Panc1 (cell line): ENCODE measurements around the gene DAPK1. TPM values are rescaled to one million over a fixed set of nuclear protein-coding genes. Genes with fewer than 3 reads are reported as not detected.

Experiments used
- ATAC-seq: fragments of 200-7000 bp; cut with Tn5 transposase; 2 replicates; pipeline ENCODE4 v1.9.1; 2020; ENCODE audit warnings: mild to moderate bottlenecking, moderate library complexity
- BruUV-seq: library from RNA; stranded (reverse); fragments of 400-500 nt; replicated peaks from 2 replicates; lab custom pipeline; 2021; lab: Mats Ljungman, UMichigan
- CTCF ChIA-PET: fragments of 300-600 bp; sonication (Branson Sonifier 250); formaldehyde crosslinking; loops from one replicate; lab custom pipeline; 2022; ENCODE audit warnings: antibody characterized with exemption; lab: Charles Lee
- POLR2A ChIA-PET: fragments of 300-600 bp; sonication (Branson Sonifier 250); formaldehyde crosslinking; loops from one replicate; lab custom pipeline; 2022; ENCODE audit warnings: antibody characterized with exemption; lab: Charles Lee
- DNase-seq: peaks from one replicate; pipeline ENCODE4 v3.0.0-alpha.2; 2010; ENCODE audit warnings: low read depth, low spot score
- H3K27ac ChIP-seq: 2 replicates; pipeline ENCODE4 v1.5.1; 2011; ENCODE audit warnings: mild to moderate bottlenecking, low read length, inconsistent platforms
- H3K27me3 ChIP-seq: fragments of 200-500 bp; sonication (Bioruptor generic); 2 replicates; pipeline ENCODE4 v1.6.0; 2014; ENCODE audit warnings: low read length, inconsistent platforms; ENCODE audit not compliant: control insufficient read depth, insufficient read depth
- H3K36me3 ChIP-seq: fragments of 200-500 bp; sonication (Bioruptor generic); 2 replicates; pipeline ENCODE4 v1.5.1; 2014; ENCODE audit warnings: inconsistent platforms, mild to moderate bottlenecking, low read length, moderate library complexity; ENCODE audit not compliant: control insufficient read depth, insufficient read depth
- H3K4me1 ChIP-seq: 2 replicates; pipeline ENCODE4 v1.5.1; 2011; ENCODE audit warnings: inconsistent platforms, mild to moderate bottlenecking, low read length, moderate library complexity; ENCODE audit not compliant: control insufficient read depth, insufficient read depth
- H3K4me3 ChIP-seq, 2 experiments: 2 replicates each; pipeline ENCODE4 v1.5.1; 2011 to 2012; ENCODE audit warnings: low read depth in 2 of 2, low read length in 2 of 2, mild to moderate bottlenecking in 2 of 2, inconsistent platforms in 1 of 2, moderate library complexity in 1 of 2
- H3K9me3 ChIP-seq: fragments of 200-500 bp; sonication (Bioruptor generic); 2 replicates; pipeline ENCODE4 v1.5.1; 2014; ENCODE audit warnings: low read depth, mild to moderate bottlenecking, inconsistent platforms, low read length, moderate library complexity; ENCODE audit not compliant: control insufficient read depth, insufficient read depth
- POLR2AphosphoS5 ChIP-seq: IDR thresholded peaks from 2 replicates; pipeline ENCODE4 v1.6.1; 2012; ENCODE audit warnings: mild to moderate bottlenecking, low read depth, low read length, moderate library complexity
- SIN3A ChIP-seq: IDR thresholded peaks from 2 replicates; pipeline ENCODE4 v1.6.1; 2012; ENCODE audit warnings: low read depth, mild to moderate bottlenecking, low read length, moderate library complexity, borderline replicate concordance; ENCODE audit not compliant: insufficient read depth
- TCF7L2 ChIP-seq: IDR thresholded peaks from 2 replicates; pipeline ENCODE4 v1.6.1; 2011; ENCODE audit warnings: mild to moderate bottlenecking, low read depth, low read length, inconsistent platforms
- in situ Hi-C: cut with HindIII; loops from 2 replicates; pipeline ENCODE4 v1.10.0; 2016; ENCODE audit warnings: low sequenced_read_pairs, low pct_unique_long_range_greater_than_20kb
- intact Hi-C: fragments of 100-400 bp; cut with micrococcal nuclease; formaldehyde crosslinking; loops from one replicate; pipeline ENCODE4 v1.10.0; 2022; ENCODE audit not compliant: unreplicated experiment
- total RNA-seq: library from RNA; stranded (reverse); gene quantifications from one replicate; pipeline ENCODE4 v1.2.1, GENCODE V29; 2021; ENCODE audit not compliant: unreplicated experiment
- TF ChIP-seq, protein P1 (sequence below), 2 experiments: IDR thresholded peaks; 2 replicates each; pipeline ENCODE4 v1.6.1; 2011 to 2012; ENCODE audit warnings: low read depth in 2 of 2, control low read depth in 1 of 2, low read length in 1 of 2, mild to moderate bottlenecking in 1 of 2, moderate library complexity in 1 of 2; ENCODE audit not compliant: insufficient read depth in 1 of 2
- TF ChIP-seq, protein P2 (sequence below): fragments of 450-650 bp; IDR thresholded peaks from 2 replicates; pipeline ENCODE4 v1.5.1; 2017; ENCODE audit warnings: mild to moderate bottlenecking

DAPK1 gene
- total RNA-seq, 1 experiment from 2014 or later: 0.87 TPM

DNA sequence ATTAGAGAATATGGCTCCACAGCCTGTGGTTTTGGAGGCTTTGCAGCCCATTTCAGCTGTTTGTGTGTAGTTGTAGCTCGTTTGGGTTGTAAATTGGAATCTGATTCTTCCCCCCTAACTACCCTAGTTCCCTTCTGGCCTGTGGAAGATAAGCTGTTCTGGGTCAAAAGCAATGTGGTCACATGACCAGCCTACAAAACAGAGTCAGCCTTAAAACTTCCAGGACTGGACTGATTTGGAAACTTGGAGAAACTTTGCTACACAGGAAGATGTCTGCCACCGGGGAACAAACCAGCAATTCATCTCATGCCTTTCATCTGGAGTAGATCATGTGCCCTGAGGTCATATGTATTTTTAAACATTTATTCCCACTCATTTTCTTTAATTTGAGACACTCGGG is 83.8 kb downstream of the DAPK1 start:
- H3K4me3 ChIP-seq: no peak overlapping the region
- in situ Hi-C loops: no loop called here
- H3K4me1 ChIP-seq: no peaks in the 10 kb centered on the region
- ChIA-PET CTCF (no interaction called here), POLR2A (no interaction called here)
- no peaks in the 10 kb centered on the region for H3K27me3 ChIP-seq
- TF ChIP-seq POLR2AphosphoS5: no peak
- TF ChIP-seq SIN3A: no peak
- BruUV-seq: no TSS peak
- H3K36me3 ChIP-seq: no peaks in the 10 kb centered on the region
- no peak for ATAC-seq
- H3K9me3 ChIP-seq: no peaks in the 10 kb centered on the region
- DNase-seq: no peak
- intact Hi-C loops: no loop called here
- no peak overlapping the region for H3K27ac ChIP-seq

DNA sequence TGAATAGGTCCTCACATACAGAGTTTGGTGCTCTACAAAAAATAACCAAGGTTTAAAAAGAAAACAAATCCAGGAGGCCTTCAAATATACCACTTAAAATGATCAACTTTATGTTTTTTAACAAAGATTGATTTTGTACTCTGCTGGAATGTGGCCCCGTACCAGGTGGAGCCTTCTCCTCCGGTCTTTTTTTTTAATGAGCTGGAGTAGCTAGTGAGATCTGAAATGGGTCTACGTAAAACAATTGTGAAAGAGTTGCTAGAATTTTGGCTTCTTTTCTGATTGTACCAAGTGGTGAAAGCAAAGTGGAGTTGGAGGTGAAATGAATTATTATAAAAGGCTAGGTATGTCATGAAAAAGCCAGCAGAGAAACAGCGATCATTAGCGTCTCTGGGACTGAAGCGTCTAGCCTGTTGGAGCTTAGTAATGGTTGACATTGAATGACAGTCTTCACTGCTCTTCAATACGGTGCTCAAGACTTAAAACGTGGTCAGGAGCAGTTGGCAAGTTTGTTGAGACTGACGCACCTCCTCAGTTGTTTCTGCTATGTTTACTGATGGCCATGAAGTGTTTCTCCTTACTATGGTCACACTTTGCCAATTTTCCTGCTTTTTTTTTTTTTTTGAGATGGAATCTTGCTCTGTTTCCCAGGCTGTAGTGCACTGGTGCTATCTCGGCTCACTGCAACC is 84.4 kb downstream of the DAPK1 start:
- Histone ChIP-seq H3K27me3 (no peaks in the 10 kb centered on the region), H3K4me1 (no peaks in the 10 kb centered on the region), H3K27ac (no peak overlapping the region), H3K9me3 (no peaks in the 10 kb centered on the region), H3K36me3 (no peaks in the 10 kb centered on the region), H3K4me3 (no peak overlapping the region)
- BruUV-seq: no TSS peak
- intact Hi-C loops (no loop called here), in situ Hi-C loops (no loop called here)
- ChIA-PET POLR2A (no interaction called here), CTCF (no interaction called here)
- DNase-seq (no peak), ATAC-seq (no peak)
- TF ChIP-seq, protein P1, sequence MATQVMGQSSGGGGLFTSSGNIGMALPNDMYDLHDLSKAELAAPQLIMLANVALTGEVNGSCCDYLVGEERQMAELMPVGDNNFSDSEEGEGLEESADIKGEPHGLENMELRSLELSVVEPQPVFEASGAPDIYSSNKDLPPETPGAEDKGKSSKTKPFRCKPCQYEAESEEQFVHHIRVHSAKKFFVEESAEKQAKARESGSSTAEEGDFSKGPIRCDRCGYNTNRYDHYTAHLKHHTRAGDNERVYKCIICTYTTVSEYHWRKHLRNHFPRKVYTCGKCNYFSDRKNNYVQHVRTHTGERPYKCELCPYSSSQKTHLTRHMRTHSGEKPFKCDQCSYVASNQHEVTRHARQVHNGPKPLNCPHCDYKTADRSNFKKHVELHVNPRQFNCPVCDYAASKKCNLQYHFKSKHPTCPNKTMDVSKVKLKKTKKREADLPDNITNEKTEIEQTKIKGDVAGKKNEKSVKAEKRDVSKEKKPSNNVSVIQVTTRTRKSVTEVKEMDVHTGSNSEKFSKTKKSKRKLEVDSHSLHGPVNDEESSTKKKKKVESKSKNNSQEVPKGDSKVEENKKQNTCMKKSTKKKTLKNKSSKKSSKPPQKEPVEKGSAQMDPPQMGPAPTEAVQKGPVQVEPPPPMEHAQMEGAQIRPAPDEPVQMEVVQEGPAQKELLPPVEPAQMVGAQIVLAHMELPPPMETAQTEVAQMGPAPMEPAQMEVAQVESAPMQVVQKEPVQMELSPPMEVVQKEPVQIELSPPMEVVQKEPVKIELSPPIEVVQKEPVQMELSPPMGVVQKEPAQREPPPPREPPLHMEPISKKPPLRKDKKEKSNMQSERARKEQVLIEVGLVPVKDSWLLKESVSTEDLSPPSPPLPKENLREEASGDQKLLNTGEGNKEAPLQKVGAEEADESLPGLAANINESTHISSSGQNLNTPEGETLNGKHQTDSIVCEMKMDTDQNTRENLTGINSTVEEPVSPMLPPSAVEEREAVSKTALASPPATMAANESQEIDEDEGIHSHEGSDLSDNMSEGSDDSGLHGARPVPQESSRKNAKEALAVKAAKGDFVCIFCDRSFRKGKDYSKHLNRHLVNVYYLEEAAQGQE (IDR thresholded peaks at IDR 0.05; ENCODE audit: insufficient read depth in 1 of 2, low read depth in 2 of 2, low read length in 1 of 2): no peak
- TF ChIP-seq TCF7L2 (no peak), SIN3A (no peak), POLR2AphosphoS5 (no peak)
- TF ChIP-seq, protein P2, sequence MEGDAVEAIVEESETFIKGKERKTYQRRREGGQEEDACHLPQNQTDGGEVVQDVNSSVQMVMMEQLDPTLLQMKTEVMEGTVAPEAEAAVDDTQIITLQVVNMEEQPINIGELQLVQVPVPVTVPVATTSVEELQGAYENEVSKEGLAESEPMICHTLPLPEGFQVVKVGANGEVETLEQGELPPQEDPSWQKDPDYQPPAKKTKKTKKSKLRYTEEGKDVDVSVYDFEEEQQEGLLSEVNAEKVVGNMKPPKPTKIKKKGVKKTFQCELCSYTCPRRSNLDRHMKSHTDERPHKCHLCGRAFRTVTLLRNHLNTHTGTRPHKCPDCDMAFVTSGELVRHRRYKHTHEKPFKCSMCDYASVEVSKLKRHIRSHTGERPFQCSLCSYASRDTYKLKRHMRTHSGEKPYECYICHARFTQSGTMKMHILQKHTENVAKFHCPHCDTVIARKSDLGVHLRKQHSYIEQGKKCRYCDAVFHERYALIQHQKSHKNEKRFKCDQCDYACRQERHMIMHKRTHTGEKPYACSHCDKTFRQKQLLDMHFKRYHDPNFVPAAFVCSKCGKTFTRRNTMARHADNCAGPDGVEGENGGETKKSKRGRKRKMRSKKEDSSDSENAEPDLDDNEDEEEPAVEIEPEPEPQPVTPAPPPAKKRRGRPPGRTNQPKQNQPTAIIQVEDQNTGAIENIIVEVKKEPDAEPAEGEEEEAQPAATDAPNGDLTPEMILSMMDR: no peak

DNA sequence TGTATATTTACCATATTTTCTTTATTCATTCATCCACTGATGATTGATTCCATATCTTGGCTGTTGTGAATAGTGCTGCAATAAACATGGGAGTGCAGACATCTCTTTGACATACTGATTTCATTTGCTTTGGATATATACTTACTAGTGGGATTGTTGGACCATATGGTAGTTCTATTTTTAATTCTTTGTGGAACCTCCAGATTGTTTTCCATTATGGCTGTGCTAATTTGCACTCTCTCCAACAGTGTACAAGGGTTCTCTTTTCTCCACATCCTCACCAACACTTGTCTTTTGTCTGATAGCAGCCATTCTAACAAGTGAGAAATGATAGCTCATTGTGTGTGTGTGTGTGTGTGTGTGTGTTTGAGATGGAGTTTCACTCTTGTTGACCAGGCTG is 86.7 kb downstream of the DAPK1 start:
- intact Hi-C loops (no loop called here), in situ Hi-C loops (no loop called here)
- Histone ChIP-seq H3K36me3 (no peaks in the 10 kb centered on the region), H3K27ac (no peak overlapping the region), H3K4me1 (no peaks in the 10 kb centered on the region), H3K4me3 (no peak overlapping the region), H3K27me3 (no peaks in the 10 kb centered on the region), H3K9me3 (no peaks in the 10 kb centered on the region)
- BruUV-seq: no TSS peak
- ATAC-seq: no peak
- no peak for DNase-seq
- no peak for TF ChIP-seq POLR2AphosphoS5
- TF ChIP-seq, protein P1 (IDR thresholded peaks at IDR 0.05; ENCODE audit: insufficient read depth in 1 of 2, low read depth in 2 of 2, low read length in 1 of 2): no peak
- ChIA-PET CTCF (no interaction called here), POLR2A (no interaction called here)
